HG02759 (cell line): ENCODE data around the gene PHKG1.
"Not testable (repeated sequence)": the region's sequence is repeated elsewhere in the genome, so short reads cannot be mapped to it uniquely, and the experiment has no call there.

ENCODE experiments used
- ATAC-seq: cut with Tn5 transposase; IDR thresholded peaks from one replicate; pipeline ENCODE4 v1.9.1; 2021; ENCODE audit warnings: mild to moderate bottlenecking, moderate library complexity; ENCODE audit not compliant: unreplicated experiment

Gene PHKG1

DNA sequence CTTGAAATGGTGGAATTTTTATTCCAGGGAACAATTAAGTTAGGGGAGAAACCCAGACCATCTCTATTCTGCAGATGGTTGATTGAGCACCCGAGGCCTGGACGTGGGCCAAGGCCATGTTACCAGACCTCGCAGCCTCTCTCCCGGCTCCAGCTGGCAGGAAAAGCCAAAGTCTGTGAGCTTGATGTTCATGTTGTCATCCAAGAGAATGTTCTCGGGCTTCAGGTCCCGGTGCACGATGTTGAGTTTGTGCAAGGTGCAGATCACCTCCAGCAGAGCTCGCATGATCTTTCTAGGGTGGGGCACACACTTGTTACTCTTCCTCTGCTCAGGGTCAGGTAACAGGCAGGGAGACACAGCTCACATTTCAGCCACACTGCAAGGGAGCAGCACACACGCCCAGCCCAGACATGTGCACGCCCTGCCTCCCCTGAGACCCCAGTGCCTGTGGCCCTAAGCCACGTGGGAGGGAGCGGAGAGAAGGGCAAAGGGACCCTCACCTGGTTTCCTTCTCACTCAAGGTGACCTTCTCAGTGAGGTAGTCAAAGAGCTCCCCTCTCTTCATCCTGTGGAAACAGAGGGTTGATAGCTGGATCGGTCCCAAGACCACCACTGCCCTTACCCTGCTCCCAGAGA lies 9.5 kb downstream of the PHKG1 start:
- no peak for ATAC-seq

DNA sequence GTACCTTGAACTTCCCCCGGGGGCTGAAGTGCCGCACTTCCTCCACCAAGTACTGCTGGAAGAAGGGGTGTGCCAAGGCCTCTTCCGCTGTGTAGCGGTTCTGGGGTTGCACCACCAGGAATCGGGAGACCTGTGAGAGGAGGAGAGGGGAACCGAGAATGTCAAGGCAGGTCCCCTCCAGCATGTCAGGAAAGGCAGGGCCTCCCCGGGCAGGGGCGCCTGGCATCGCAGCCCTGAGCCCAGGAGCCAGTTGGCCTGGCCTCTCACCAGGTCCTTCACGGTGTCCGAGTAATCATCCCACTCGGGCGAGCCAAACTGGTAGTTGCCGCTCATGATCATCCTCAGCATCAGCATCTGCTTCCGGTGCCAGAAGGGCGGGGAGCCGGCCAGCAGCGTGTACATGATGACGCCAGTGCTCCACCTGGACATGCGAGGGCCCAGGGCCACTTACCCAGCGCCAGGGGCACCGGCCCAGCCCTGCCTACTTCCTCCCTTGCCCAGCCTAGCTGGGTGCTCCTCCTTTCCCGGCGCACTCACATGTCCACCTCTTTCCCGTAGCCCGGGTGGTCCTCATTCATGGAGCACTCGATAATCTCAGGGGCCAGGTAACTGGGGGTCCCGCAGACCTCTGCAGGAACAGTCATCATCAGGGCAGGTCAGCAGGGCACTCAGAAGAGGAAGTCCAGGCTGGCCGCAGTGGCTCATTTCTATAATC lies 11.0 kb downstream of the PHKG1 start:
- no peak for ATAC-seq

DNA sequence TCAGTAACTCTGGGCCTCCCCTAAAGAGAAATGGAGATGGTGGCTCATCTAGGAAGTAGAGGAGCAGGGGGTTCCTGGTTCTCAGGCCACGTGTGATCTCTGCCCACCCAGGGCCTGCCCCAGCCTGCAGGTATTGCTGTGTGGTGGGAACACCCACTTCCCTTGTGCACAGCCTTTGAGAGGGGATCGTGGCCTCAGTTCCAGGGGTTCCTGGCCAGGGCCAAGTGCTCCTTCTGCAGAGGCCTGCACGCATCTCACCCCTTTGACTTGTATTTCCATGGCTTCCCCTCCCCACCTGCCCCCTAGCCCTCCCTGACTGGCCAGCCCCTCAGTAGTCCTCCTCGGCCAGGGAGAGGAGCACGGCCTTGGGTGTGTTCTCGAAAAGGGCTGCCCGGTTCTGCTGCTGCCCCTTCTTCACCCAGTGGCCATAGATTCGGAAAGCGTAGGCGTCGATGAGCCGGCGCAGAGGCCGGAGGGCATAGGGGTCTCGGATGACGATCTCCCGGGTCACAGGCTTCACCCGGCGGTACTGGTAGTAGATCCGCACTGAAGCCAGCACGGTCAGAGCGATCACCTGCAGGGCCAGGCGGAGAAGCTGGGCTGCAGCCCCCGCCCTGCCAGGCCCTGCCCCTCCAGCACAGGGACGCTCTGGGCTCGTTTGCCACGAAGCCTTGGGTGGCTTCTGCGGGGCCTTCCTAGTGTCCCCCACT lies 11.9 kb downstream of the PHKG1 start:
- ATAC-seq, result not testable (repeated sequence)

DNA sequence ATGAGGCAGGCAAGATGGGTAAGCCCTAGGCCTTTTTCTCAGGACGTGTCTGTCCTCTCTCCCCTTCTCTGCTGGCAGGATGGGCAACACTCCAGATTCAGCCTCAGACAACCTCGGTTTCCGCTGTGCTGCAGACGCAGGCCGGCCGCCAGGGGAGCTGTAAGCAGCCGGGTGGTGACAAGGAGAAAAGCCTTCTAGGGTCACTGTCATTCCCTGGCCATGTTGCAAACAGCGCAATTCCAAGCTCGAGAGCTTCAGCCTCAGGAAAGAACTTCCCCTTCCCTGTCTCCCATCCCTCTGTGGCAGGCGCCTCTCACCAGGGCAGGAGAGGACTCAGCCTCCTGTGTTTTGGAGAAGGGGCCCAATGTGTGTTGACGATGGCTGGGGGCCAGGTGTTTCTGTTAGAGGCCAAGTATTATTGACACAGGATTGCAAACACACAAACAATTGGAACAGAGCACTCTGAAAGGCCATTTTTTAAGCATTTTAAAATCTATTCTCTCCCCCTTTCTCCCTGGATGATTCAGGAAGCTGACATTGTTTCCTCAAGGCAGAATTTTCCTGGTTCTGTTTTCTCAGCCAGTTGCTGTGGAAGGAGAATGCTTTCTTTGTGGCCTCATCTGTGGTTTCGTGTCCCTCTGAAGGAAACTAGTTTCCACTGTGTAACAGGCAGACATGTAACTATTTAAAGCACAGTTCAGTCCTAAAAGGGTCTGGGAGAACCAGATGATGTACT lies 13.1 kb downstream of the PHKG1 start:
- no peak for ATAC-seq

DNA sequence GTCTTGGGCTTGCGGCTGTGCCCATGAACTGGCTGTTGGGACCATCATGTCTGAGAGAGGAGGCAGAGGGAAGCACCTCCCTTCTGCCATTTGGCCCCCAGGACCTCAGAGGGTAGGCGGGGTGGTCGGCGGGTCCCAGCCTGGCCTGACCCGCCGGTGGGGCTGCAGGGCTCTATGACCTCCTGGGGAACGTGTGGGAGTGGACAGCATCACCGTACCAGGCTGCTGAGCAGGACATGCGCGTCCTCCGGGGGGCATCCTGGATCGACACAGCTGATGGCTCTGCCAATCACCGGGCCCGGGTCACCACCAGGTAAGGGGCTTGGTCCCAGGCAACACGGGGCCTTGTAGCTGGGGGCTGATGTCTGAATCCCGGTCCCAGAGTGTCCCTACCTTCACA lies 14.6 kb downstream of the PHKG1 start:
- no peak for ATAC-seq

DNA sequence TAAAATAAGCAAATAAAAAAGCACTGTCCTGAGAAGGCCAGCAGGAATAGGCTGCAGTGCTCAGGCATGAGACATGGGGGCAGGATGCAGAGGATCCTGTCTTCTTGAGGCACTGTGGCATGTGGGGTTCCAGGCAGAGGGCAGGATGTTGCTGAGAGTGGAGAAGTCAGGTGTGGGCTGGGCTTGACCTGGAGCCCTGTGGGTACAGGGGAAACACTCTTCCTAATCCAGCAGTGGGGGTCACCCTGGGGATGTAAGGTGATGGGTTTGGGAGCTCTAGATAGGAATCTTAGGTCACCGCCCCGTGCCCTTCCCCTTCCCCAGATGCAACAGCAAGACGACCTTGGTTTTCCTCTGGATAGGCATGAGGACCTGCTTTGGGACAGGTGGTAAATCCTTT lies 15.1 kb downstream of the PHKG1 start:
- ATAC-seq, result no peak

DNA sequence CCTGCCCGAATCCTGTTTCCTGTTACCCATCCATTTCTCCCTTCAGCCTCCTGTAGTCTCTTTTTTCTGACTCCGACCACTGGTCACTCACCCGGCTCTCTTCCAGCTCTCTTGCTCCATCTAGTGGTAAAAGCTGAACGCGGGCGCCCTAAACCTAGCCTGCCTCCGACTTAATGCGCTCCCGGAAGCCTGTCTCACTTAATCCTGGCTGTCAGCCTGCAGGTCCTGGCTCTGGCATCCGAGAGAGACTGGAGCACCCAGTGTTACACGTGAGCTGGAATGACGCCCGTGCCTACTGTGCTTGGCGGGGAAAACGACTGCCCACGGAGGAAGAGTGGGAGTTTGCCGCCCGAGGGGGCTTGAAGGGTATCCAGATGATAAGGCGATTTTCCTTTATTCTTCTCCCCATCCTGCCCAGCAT lies 18.4 kb downstream of the PHKG1 start:
- ATAC-seq, result peak; percentile 95

DNA sequence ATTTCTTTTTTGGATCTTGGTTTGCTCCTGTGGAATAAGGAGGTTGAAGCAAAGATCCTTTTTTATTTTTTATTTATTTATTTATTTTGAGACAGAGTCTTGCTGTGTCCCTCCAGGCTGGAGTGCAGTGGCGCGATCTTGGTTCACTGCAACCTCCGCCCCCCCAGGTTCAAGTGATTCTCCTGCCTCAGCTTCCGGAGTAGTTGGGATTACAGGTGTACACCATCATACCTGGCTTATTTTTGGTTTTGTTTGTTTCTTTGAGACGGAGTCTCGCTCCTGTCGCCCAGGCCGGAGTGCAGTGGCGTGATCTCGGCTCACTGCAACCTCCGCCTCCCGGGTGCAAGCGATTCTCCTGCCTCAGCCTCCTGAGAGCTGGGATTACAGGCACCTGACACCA lies 26.4 kb downstream of the PHKG1 start:
- ATAC-seq, result not testable (repeated sequence)

DNA sequence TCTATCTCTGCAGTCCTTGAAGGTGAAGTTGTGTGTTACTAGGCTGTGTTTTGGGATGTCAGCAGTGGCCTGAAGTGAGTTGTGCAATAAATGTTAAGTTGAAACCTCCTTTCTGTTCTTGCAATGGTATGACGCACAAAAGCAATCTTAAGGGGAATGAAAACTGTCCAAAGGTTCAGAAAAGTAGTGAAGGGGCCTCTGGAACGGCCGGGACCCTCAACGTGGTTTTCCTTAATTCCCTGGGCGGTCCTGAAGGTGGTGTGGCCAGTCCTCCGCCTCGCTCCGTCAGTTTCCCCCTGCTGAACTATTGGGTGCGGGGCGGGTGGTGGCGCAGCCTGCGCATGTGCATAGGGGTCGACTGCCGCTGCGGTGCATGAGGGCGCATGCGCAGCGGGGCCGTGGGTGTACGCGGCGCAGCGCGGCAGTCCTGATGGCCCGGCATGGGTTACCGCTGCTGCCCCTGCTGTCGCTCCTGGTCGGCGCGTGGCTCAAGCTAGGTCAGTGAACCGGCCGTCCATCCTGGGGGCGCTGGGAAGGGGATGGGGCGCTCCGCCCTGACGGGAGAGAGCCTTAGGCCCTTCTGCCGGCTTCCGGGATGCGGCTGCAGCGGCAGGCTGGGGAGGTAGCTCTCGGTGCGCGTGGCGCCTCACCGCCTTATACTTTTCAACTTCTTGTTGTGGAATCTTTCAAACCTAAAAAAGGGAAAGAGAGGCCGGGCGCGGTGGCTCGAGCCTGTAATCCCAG lies 28.7 kb downstream of the PHKG1 start, which contains the start of gene SUMF2:
SUMF2 (plus strand) TSS at position 405 of the 744 bp plus-strand sequence; CDS start at position 431, 26 bp downstream.
- ATAC-seq, result peak; percentile 90

DNA sequence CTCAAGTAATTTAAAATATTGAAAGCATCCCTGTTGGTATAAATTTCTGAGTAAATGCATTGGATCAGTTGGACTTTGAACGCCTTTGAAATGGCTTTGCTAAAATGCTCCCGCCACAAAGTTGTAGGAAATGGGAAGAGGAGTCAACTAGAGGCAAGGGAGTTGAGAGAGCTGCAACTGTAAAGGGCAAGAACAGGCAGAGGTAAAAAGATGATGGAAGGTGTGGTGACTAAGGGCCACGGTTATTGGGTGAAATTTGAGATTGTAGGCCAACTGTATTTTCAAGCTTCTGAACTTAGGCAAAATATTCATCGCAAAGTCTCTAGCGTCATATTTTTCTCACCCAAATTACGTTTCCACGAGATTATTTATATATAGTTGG lies 29.3 kb downstream of the PHKG1 start:
- no peak for ATAC-seq

DNA sequence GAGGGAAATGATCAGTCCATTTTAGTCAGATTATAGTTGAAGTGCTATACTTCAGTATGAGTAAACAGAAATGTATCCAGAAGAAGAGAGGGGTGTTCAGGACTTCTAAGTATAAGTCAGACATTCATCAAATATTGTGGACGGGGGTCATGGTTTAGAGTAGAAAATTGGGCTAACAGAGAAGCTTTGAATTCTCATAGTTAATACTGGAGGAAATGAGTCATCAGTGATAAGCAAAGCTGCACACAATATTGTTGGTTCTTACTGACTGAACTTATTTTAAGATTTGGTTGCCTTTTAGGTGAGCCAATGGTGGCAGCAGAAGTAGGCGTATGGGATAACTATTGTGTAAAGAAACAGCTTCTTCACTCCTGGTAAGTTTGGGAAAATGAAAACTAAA lies 30.4 kb downstream of the PHKG1 start:
- ATAC-seq, result no peak

DNA sequence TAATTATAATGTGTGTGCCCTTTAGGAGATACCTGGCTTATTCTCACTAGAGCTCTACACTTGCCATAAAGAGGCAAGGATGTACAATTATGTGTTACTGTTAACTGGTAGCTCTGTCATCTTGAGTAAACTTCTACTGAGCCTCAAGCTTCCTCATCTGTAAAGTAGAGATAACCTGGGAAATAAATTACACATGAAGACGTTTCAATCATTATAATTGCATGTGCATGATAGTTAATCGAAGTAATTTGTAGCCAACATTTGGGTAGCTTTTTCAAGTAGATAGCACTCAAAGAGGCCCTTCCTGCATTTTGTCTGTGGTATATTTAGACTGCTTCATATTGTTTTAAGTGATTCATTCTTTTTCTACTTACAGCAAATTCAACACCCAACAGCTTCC lies 38.8 kb downstream of the PHKG1 start:
- ATAC-seq, result no peak

DNA sequence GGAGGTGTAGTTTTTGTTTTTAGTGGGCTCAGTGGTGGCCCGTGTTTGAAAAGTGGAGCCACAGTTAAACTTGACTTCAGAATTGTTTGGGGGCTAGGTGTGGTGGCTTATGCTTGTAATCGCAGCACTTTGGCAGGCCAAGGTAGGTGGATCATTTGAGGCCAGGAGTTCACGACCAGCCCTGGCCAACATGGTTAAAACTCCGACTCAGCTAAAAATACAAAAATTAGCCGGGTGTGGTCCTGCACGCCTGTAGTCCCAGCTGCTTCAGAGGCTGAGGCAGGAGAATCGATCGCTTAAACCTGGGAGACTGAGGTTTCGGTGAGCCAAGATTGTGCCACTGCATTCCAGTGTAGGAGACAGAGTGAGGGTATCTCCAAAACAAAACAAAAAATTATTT lies 39.4 kb downstream of the PHKG1 start:
- ATAC-seq, result no peak

DNA sequence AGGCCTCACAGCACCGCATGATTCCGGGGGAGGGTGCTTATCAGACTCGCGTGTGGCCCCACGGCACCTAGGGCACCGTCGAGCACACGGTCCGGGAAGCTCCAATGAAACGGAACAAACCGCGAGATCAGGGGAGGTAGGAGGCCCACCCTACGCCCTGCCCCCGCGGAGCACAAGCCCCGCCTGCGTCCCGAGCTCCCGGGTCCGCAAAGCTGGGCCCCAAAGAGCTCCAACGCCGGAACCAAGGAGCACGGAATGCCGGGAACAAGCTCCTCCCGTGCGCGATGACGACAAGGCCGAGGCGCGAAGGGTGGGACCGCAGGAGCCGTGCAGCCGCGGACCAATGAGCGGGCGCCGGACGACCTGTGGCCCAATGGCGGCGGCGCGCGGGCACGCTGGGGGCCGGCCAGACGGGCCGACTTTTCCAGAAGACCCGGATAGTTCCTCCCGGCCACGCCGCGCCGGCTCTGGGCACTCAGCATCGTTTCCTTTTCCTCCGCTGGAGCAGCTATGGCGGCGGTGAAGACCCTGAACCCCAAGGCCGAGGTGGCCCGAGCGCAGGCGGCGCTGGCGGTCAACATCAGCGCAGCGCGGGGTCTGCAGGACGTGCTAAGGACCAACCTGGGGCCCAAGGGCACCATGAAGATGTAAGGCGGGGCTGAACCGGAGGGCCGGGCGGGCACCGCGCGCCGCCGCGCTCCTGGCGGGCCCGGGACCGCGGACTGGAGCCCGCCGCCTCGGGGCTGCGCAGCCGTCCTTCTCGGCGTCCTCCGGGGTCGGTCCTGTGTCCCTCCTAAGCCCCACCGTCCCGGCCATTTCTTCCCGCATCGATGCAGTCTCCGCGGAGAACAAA lies 41.2 kb downstream of the PHKG1 start, which contains the start of the genes CCT6A and PSPH:
CCT6A (plus strand) TSS at position 427 of the 853 bp plus-strand sequence; CDS start at position 511, 84 bp downstream.
PSPH (minus strand) TSS at position 106 of the 853 bp plus-strand sequence. CDS start 30,232 bp downstream, outside the sequence.
- ATAC-seq, result peak; percentile 96

DNA sequence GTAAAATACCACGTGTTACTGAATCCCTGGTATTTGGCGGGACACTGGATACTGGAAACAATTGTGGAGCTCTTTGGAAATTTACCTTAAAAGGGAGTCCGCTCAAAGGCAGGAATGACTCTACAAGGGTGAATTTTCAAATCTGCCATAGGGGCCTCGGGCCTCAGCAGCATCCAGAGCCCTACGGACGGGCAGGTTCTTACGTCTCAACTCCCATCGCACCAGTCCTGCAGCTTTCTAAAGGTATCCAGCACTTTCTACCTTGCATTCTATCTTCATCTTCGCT lies 41.8 kb downstream of the PHKG1 start:
- ATAC-seq, result no peak

DNA sequence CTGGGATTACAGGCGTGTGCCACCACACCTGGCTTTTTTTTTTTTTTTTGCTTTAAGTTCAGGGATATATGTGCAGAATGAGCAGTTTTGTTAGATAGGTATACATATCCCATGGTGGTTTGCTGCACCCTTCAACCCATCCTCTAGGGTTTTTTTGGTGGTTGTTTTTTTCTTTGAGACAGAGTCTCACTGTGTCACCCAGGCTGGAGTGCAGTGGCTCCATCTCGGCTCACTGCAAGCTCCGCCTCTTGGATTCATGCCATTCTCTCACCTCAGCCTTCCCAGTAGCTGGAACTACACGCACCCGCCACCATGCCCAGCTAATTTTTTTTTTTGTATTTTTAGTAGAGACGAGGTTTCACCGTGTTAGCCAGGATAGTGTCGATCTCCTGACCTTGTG lies 44.0 kb downstream of the PHKG1 start:
- not testable (repeated sequence) for ATAC-seq

DNA sequence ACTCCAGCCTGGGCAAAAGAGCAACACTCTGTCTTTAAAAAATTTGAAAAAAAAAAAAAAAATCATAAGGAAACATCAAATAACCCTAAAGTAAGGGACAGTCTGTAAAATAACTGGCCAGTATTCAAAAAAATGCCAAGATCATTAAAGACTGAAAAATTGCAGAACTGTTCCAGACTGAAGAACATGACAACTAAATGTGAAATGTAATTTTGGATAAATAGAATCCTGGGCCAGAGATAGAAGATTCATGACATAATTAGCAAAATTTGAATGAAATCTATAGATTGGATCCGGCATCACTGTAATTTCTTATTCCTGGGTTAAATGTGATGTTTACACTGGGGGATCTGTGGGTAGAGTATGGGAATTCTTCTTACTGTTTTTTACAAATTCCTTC lies 44.5 kb downstream of the PHKG1 start:
- no peak for ATAC-seq

DNA sequence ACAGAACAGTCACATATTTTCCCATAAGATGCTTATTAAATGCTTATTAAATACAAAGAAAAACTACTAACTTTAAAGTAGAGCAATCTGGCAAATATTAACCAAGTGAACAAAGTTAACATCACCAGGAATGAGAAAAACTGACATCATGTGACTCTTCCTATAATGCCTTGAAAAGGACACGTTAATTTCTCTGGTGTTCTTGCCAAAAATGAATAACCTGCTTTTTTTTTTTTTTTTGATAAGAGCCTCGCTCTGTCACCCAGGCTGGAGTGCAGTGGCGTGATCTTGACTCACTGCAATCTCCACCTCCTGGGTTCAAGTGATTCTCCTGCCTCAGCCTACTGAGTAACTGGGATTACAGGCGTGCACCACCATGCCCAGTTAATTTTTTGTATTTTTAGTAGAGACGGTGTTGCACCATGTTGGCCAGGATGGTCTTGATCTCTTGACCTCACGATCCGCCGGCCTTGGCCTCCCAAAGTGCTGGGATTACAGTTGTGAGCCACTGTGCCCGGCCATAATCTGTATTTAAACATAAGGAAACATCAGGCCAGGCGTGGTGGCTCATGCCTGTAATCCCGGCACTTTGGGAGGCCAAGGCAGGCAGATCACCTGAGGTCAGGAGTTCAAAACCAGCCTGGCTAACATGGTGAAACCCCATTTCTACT lies 45.2 kb downstream of the PHKG1 start:
- not testable (repeated sequence) for ATAC-seq
